H9 (cell line): ENCODE results near the gene CDC42EP4. TPM values are rescaled to one million over a fixed set of nuclear protein-coding genes. Genes with fewer than 3 reads are reported as not detected.

Experiments
- DNase-seq: peaks from one replicate; pipeline ENCODE4 v3.0.0-alpha.2; 2017
- H2AFZ ChIP-seq: one replicate; pipeline ENCODE4 v1.6.1; 2013; ENCODE audit warnings: mild to moderate bottlenecking, low read length, control low read depth, moderate library complexity
- H2AK5ac ChIP-seq: 2 replicates; pipeline ENCODE4 v1.6.1; 2013; ENCODE audit warnings: low read length, control low read depth, mixed read lengths; ENCODE audit not compliant: insufficient read length
- H2BK120ac ChIP-seq: one replicate; pipeline ENCODE4 v1.6.1; 2013; ENCODE audit warnings: low read depth, mild to moderate bottlenecking, low read length, control low read depth, inconsistent platforms; ENCODE audit not compliant: poor library complexity, severe bottlenecking
- H2BK12ac ChIP-seq: 2 replicates; pipeline ENCODE4 v1.6.1; 2013; ENCODE audit warnings: low read length, control low read depth, mixed read lengths, low read depth; ENCODE audit not compliant: insufficient read length
- H2BK15ac ChIP-seq: 2 replicates; pipeline ENCODE4 v1.6.1; 2013; ENCODE audit warnings: low read depth, low read length, control low read depth
- H2BK20ac ChIP-seq: one replicate; pipeline ENCODE4 v1.6.1; 2013; ENCODE audit warnings: low read depth, mild to moderate bottlenecking, low read length, control low read depth, inconsistent platforms; ENCODE audit not compliant: poor library complexity, severe bottlenecking
- H2BK5ac ChIP-seq: 2 replicates; pipeline ENCODE4 v1.6.1; 2013; ENCODE audit warnings: low read length, control low read depth, mixed read lengths; ENCODE audit not compliant: insufficient read length
- H3K14ac ChIP-seq: 2 replicates; pipeline ENCODE4 v1.6.1; 2013; ENCODE audit warnings: low read length, control low read depth; ENCODE audit not compliant: insufficient read depth
- H3K18ac ChIP-seq: 2 replicates; pipeline ENCODE4 v1.6.1; 2013; ENCODE audit warnings: low read depth, mild to moderate bottlenecking, mixed read lengths, low read length, control low read depth; ENCODE audit not compliant: insufficient read length
- H3K23ac ChIP-seq: 2 replicates; pipeline ENCODE4 v1.6.1; 2013; ENCODE audit warnings: low read length, control low read depth, mixed read lengths, low read depth; ENCODE audit not compliant: insufficient read length
- H3K23me2 ChIP-seq: 2 replicates; pipeline ENCODE4 v1.6.1; 2013; ENCODE audit warnings: low read depth, mild to moderate bottlenecking, mixed read lengths, low read length, control low read depth; ENCODE audit not compliant: insufficient read length, poor library complexity, severe bottlenecking
- H3K27ac ChIP-seq: 2 replicates; pipeline ENCODE4 v1.5.1; 2013; ENCODE audit warnings: low read length, control low read depth, mixed read lengths, low read depth; ENCODE audit not compliant: insufficient read length
- H3K27me3 ChIP-seq: 2 replicates; pipeline ENCODE4 v1.6.1; 2013; ENCODE audit warnings: low read length, control low read depth, inconsistent platforms; ENCODE audit not compliant: insufficient read depth
- H3K4ac ChIP-seq: 2 replicates; pipeline ENCODE4 v1.6.1; 2013; ENCODE audit warnings: low read depth, mild to moderate bottlenecking, control low read depth, inconsistent platforms, low read length, moderate library complexity
- H3K4me1 ChIP-seq: 2 replicates; pipeline ENCODE4 v1.6.1; 2013; ENCODE audit warnings: low read length, control low read depth, inconsistent platforms; ENCODE audit not compliant: insufficient read depth
- H3K4me2 ChIP-seq: 2 replicates; pipeline ENCODE4 v1.6.1; 2013; ENCODE audit warnings: low read length, control low read depth, mixed read lengths; ENCODE audit not compliant: insufficient read length, insufficient read depth
- H3K56ac ChIP-seq: 2 replicates; pipeline ENCODE4 v1.6.1; 2013; ENCODE audit warnings: low read depth, mild to moderate bottlenecking, mixed read lengths, low read length, control low read depth; ENCODE audit not compliant: insufficient read length
- H3K79me1 ChIP-seq: 2 replicates; pipeline ENCODE4 v1.6.1; 2013; ENCODE audit warnings: low read depth, mild to moderate bottlenecking, moderate library complexity, low read length, control low read depth, inconsistent platforms; ENCODE audit not compliant: insufficient read depth, poor library complexity, severe bottlenecking
- H3K79me2 ChIP-seq: 2 replicates; pipeline ENCODE4 v1.6.1; 2013; ENCODE audit warnings: low read length, control low read depth, inconsistent platforms; ENCODE audit not compliant: insufficient read depth
- H3K9ac ChIP-seq: 2 replicates; pipeline ENCODE4 v1.6.1; 2013; ENCODE audit warnings: low read length, control low read depth, mixed read lengths; ENCODE audit not compliant: insufficient read length; ENCODE audit errors: extremely low read depth
- H3K9me3 ChIP-seq: one replicate; pipeline ENCODE4 v1.6.1; 2013; ENCODE audit warnings: low read depth, low read length, inconsistent platforms; ENCODE audit not compliant: control insufficient read depth
- H3T11ph ChIP-seq: one replicate; pipeline ENCODE4 v1.6.1; 2013; ENCODE audit warnings: mild to moderate bottlenecking, low read length, control low read depth, inconsistent platforms
- H4K20me1 ChIP-seq: one replicate; pipeline ENCODE4 v1.6.1; 2013; ENCODE audit not compliant: control insufficient read depth, insufficient read length, insufficient read depth
- H4K5ac ChIP-seq: 2 replicates; pipeline ENCODE4 v1.6.1; 2013; ENCODE audit warnings: low read depth, mild to moderate bottlenecking, mixed read lengths, low read length, control low read depth; ENCODE audit not compliant: insufficient read length
- H4K8ac ChIP-seq: replicated peaks from 2 replicates; pipeline ENCODE4 v1.6.1; 2013; ENCODE audit warnings: low read length, control low read depth, mixed read lengths, low read depth; ENCODE audit not compliant: insufficient read length
- H4K91ac ChIP-seq: 2 replicates; pipeline ENCODE4 v1.6.1; 2013; ENCODE audit warnings: low read depth, mild to moderate bottlenecking, moderate library complexity, mixed read lengths, low read length, control low read depth; ENCODE audit not compliant: insufficient read length
- H3K27ac Mint-ChIP-seq, 3 experiments: 2 replicates in 2 of 3; 3 replicates in 1 of 3; pipeline ENCODE4 v1.8.0; 2020 to 2021; ENCODE audit warnings: mixed read lengths in 3 of 3, mild to moderate bottlenecking in 1 of 3, moderate library complexity in 1 of 3
- H3K27me3 Mint-ChIP-seq: 2 replicates; pipeline ENCODE4 v1.8.0; 2021; ENCODE audit warnings: low read depth, mild to moderate bottlenecking, moderate library complexity, mixed read lengths
- H3K36me3 Mint-ChIP-seq, 3 experiments: 2 replicates in 2 of 3; 3 replicates in 1 of 3; pipeline ENCODE4 v1.8.0; 2020 to 2021; ENCODE audit warnings: low read depth in 3 of 3, mixed read lengths in 3 of 3; ENCODE audit not compliant: insufficient read depth in 1 of 3
- H3K4me1 Mint-ChIP-seq, 2 experiments: 2 replicates each; pipeline ENCODE4 v1.8.0; 2020; ENCODE audit warnings: mixed read lengths in 2 of 2
- H3K4me3 Mint-ChIP-seq, 2 experiments: 2 replicates in 1 of 2; 3 replicates in 1 of 2; pipeline ENCODE4 v1.8.0; 2020 to 2021; ENCODE audit warnings: mild to moderate bottlenecking in 2 of 2, mixed read lengths in 2 of 2, moderate library complexity in 1 of 2
- H3K9me3 Mint-ChIP-seq, 2 experiments: 2 replicates in 1 of 2; 3 replicates in 1 of 2; pipeline ENCODE4 v1.8.0; 2020; ENCODE audit warnings: mild to moderate bottlenecking in 2 of 2, mixed read lengths in 2 of 2, moderate library complexity in 1 of 2
- CTCF ChIP-seq: fragments of 200-600 bp; sonication (generic); conservative IDR thresholded peaks from 3 replicates; pipeline ENCODE4 v1.8.0; 2021; ENCODE audit warnings: antibody characterized with exemption, mild to moderate bottlenecking
- WGBS: extraction: QIAGEN DNeasy Blood & Tissue Kit; methylation state at CpG from one replicate; pipeline ENCODE4 v1.1.7; 2013; ENCODE audit warnings: missing lambda C conversion rate, low lambda C conversion rate, mixed read lengths; ENCODE audit not compliant: insufficient read length; ENCODE audit errors: extremely low coverage; 5-methylcytosine and 5-hydroxymethylcytosine counted together
- total RNA-seq: library from RNA; stranded (reverse); gene quantifications from 2 replicates; pipeline ENCODE4 v1.2.1, GENCODE V29; 2021

The CDC42EP4 gene
- total RNA-seq, 1 experiment from 2014 or later = 27.1 TPM

GRCh38 chr17:73247726-73248125 lies 64.1 kb downstream of the CDC42EP4 start:
- H3K4me1 Mint-ChIP-seq = peaks cover 8 to 15% of the 10 kb centered on the region in 2 experiments; a peak in 3 of 4 replicates
- peaks cover 0 to 29% (median 21%) of the 10 kb centered on the region in 3 experiments; a peak in 6 of 7 replicates for H3K36me3 Mint-ChIP-seq
- no CpG with 5 or more reads among the region's 2 CpGs for WGBS
- no peak overlapping the region for H4K8ac ChIP-seq
- H3K27ac ChIP-seq = no peak overlapping the region
- no peaks in the 10 kb centered on the region for H3K9me3 Mint-ChIP-seq
- H2AFZ ChIP-seq = no peak overlapping the region
- no peak overlapping the region for H2BK5ac ChIP-seq
- H3T11ph ChIP-seq = no peak overlapping the region
- H3K56ac ChIP-seq = no peak overlapping the region
- H3K9ac ChIP-seq = no peak overlapping the region
- H3K18ac ChIP-seq = no peak overlapping the region
- H3K27ac Mint-ChIP-seq = 0 out of 7 replicates have a peak overlapping the region, but pooled peaks of 1 of the 3 experiments have one; percentile 30
- H4K91ac ChIP-seq = no peak overlapping the region
- H3K4me2 ChIP-seq = no peak overlapping the region
- H3K27me3 Mint-ChIP-seq = peaks cover 8% of the 10 kb centered on the region
- no peak; the same call in 2 of the 3 replicates for TF ChIP-seq CTCF
- H3K9me3 ChIP-seq = no peaks in the 10 kb centered on the region
- H3K79me2 ChIP-seq = no peaks in the 10 kb centered on the region
- H3K79me1 ChIP-seq = no peaks in the 10 kb centered on the region
- no peaks in the 10 kb centered on the region for H3K4me1 ChIP-seq
- no peaks in the 10 kb centered on the region for H3K23me2 ChIP-seq
- H2BK120ac ChIP-seq = no peak overlapping the region
- H2BK12ac ChIP-seq = no peak overlapping the region
- no peak overlapping the region for H3K4ac ChIP-seq
- H2AK5ac ChIP-seq = no peak overlapping the region
- H2BK20ac ChIP-seq = no peak overlapping the region
- H3K23ac ChIP-seq = no peak overlapping the region
- no peak overlapping the region for H4K5ac ChIP-seq
- H3K4me3 Mint-ChIP-seq = no peak overlapping the region
- H3K27me3 ChIP-seq = no peaks in the 10 kb centered on the region
- H3K14ac ChIP-seq = no peak overlapping the region
- DNase-seq = no peak
- H4K20me1 ChIP-seq = no peaks in the 10 kb centered on the region
- no peak overlapping the region for H2BK15ac ChIP-seq
